AML-193 (cell line): ENCODE measurements around the gene IDH3G.
"Not testable (repeated sequence)": the region's sequence is repeated elsewhere in the genome, so short reads cannot be mapped to it uniquely, and the experiment has no call there.

Experiments
- DNase-seq, 2 experiments: peaks; one replicate each; lab custom pipeline; 2025; lab: John Stamatoyannopoulos, UW

The IDH3G gene

DNA sequence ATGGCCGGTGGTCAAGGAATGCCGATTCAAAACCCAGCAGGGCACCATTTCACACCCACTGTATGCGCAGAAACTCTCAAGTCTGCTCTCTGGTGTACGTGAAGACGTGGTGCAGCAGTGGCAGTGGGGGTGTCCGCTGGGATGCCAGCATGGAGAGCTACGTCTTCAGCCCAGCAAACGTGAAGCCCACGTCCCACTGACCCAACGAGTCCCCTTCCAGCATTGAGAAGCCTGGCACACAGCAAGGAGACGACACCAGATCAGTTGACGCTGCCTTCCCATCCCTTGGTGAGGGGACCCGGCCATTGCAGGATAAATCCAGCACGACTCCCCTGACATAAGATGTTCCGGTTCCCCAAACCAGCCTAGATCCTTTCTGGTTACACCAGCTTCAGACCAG is 32.3 kb downstream of the IDH3G start:
- DNase-seq: no peak

DNA sequence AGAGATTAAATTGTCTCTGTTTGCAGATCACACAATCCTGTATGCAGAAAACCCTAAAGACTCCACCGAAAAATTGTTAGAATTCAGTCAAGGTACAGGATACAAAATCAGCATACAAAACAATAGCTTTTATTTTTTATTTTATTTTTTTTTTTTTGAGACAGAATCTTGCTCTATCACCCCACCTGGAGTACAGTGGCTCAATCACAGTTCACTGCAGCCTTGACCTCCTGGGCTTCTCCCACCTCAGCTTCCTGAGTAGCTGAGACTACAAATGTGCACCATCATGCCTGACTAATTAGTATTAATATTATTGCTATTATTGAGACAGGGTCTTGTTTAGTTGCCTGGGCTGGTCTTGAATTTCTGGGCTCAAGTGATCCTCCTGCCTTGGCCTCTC is 39.0 kb downstream of the IDH3G start:
- no peak for DNase-seq

DNA sequence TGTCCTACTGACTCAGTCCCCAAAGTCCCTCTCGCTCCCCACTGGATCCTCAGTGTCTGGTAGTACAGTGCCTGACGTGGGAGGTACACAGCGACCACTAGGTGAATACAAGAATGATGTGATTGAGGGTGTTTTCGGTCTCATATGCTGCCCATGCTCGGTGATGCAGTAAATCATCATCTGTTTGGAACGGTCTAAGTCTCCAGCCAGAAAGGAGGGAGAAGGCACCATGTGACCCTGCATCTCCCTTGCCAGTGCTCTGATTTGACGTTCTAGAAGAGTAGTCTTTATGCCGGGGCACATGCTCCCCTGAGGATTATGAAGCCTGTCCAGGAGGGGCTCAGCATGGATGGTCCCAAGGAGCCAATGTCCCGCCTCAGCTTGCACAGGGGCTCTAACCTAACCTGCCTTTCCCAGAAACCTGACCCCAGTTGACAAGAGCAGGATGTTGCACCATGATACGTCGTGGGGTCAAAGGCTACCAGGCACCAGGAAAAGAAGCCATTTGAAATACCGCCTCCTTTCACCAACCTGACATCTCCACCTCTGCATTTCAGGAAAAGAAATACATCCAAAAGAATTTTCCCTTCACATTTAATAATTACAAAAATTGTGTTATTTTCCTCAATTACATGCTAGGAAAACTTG is 43.9 kb downstream of the IDH3G start:
- DNase-seq: no peak

DNA sequence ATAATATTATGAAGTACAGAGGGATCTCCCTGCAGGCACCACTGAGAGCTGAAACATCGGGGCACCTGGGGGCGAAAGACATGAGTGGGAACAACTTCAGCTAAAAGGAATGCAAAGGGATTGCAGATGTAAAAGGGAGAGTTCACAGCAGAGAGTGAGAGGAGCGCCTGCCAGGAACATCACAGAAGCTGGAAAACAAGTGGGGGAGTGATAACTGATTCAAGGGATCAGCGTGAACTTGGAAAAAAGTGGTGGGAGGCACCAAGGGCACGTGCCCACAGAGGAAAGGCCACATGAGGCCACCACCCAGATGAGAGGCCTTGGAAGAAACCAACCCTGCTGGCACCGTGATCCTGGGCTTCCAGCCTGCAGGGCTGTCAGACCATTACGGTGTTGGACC is 45.2 kb downstream of the IDH3G start:
- DNase-seq: not testable (repeated sequence)

DNA sequence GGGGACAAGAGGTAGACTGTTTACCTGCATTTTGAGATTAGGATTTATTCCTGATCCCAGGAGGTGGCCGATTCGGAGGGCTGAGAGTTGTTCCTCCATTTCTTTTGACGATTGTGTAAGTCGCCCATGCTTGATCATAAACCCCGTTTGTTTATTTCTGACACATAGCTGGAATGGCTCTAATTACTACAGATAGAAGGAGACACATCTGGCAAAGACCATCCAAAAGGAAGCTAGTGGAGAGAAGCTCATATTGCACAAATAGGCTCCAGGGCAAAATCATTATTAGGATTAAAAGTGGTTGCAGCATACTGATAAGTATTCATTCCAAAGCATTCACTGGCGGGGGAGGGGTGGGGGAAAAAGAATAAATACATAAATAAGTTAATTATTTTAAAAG is 47.2 kb downstream of the IDH3G start:
- DNase-seq: not testable (repeated sequence)

DNA sequence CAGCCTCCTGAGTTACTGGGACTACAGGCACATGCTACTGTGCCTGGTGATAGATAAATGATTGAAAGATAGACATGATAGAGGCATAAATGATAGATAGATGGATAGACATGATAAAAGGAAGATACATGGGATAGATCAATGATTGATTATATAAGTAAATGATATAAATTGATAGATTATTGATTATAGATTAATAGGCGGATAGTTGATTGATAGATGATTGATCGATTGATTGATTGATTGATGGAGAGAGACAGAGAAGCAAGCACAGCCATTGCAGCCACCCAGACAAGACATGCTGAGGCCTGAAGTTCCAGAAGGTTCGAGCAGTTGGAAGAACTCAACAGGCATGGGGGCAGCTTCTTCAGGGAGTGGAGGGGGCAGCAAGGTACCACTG is 47.8 kb downstream of the IDH3G start:
- DNase-seq: no peak

DNA sequence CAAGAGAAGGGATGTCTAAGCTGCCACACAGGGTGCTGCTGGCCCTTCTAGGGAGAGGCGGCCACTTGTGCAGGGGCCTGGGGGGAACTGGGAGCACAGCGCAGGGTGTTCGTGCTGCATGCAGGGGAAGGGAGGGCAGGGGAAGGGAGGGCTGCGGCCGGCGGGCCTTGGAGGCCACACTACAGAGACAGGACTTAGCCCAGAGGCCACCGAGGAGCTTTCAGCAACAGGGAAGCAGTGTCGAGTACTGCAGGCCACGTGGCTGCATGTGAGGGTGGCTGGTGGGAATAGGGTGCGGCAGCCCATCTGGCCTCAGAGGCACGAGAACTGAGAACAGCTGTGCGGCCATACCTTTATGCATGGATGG is 49.1 kb downstream of the IDH3G start:
- not testable (repeated sequence) for DNase-seq

DNA sequence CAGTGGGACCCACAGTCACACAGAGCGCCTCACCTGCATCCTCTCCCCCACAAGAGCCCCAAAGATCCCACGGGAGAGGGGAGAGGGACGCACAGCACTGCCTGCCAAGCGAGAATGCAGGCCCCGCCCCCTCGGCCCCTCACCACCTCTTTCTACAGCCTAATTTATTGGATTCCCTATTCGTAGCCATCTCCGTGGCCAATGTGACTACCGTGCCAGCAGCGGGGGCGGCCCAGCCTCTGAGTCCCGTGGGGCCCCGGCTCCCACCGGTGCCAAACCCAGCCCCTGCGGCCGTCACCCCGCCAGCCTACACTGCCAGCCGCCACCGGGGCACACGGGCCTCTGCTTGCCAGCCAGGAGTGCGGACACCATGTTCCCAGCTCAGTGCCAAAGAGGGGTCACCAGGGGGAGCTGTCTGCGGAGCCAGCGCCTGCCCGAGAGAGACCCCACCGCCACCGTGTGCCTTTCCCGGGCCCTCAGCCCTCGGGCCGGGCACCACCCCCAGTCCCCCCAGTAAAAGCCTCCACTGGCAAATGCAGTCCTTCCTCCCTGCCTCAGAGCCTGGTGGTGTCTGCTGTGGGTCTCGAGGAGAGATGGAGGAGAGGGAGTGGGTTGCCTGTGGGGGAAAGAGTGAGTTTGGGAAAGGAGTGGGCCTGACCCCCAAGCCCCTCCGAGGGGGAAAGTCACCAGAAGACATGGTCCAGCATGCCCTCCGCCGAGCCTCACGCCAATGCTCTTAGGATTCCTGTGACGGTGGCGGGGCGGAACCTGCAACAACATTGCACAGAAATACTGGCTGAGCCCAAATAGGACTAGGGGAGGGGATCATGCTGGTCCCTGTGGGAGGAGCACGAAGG is 49.7 kb downstream of the IDH3G start:
- no peak for DNase-seq

DNA sequence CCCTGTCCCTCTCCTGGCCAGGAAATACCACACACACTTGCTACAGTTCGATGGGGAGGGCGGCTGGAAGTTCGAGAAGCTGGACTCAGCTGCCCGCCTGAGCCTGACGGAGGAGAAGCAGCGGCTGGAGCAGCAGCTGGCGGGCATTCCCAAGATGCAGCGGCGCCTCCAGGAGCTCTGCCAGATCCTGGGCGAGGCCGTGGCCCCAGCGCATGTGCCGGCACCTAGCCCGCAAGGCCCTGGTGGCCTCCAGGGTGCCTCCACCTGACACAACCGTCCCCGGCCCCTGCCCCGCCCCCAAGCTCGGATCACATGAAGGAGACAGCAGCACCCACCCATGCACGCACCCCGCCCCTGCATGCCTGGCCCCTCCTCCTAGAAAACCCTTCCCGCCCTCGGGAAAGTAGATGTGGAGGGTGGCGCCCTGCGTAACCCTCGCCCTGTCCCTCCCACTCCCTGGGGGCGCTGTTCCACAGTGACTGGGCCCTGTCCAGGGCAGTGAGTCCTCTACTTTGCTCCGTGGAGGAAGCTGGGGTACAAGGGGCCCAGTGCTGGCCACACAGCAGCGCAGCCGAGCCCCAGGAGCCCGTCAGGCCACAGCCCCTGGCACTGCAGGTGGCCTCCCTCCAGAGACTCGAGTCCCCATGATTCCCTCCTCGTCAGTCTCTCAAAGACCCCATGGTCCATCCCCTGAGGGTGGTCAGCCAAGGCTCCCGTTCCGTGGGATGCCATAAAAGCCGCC is 50.5 kb downstream of the IDH3G start:
- DNase-seq: not testable (repeated sequence)

DNA sequence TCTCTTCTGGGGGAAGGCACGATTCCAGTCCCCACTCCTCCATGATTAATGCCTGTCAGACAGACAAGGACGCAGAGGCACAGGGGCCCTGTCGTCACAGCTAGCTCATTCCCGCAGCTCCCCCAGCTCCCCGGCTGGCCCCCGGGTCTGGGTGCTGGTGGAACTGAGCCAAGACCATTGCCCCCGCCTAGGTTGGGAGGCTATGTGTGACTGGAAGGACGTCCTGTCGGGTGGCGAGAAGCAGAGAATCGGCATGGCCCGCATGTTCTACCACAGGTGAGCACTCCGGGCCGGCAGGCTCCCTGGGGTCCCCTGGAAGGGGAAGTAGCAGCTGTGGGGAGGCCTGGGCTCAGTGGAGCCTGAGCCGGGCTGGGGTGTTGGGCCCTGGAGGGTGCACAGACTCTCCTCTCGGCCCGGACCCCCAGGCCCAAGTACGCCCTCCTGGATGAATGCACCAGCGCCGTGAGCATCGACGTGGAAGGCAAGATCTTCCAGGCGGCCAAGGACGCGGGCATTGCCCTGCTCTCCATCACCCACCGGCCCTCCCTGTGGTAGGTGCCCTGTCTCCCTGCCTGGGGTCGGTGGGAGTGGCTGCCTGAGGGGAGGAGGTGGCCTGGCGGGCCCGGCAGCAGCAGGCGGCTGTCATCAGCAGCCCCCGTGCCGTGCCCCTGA is 51.2 kb downstream of the IDH3G start:
- DNase-seq: not testable (repeated sequence)

DNA sequence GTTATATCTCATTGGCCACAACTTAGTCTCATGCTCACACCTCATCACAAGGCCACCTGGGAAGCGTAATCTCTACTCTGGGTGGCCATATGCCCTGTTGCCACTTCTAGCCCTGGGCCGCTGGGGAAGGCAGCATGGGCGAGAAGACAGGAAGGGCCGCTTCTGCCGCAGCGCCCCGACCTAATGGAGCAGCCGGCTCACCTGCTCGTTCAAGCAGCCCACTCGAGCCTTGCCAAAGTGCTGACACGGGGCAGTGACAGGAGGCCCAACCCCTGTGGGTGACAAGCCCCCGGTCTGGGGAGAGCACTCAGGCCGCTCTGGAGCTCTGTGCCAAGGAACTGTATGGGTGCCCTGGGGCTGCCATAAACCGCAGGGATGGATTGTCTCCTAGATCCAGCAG is 52.1 kb downstream of the IDH3G start:
- DNase-seq: not testable (repeated sequence)

DNA sequence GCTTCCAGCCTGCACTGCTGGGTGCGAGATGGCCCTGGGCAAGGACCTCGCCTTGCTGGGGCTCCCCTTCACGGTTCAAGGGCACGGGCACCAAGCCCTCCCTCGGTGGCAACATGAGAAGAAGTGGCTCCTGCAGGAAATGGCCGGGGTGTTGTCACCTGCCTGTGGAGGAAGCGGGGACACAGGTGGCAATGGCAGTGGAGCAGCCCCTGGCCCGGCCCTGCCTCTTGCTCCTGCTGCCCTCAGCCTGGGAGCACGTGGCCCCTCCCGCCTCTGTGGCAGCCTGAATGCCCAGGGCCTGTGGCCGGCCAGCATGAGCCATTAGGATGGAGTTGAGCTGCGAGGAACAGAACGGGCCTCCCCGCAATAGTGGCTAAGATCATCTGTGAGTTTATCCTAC is 52.7 kb downstream of the IDH3G start:
- DNase-seq: no peak

DNA sequence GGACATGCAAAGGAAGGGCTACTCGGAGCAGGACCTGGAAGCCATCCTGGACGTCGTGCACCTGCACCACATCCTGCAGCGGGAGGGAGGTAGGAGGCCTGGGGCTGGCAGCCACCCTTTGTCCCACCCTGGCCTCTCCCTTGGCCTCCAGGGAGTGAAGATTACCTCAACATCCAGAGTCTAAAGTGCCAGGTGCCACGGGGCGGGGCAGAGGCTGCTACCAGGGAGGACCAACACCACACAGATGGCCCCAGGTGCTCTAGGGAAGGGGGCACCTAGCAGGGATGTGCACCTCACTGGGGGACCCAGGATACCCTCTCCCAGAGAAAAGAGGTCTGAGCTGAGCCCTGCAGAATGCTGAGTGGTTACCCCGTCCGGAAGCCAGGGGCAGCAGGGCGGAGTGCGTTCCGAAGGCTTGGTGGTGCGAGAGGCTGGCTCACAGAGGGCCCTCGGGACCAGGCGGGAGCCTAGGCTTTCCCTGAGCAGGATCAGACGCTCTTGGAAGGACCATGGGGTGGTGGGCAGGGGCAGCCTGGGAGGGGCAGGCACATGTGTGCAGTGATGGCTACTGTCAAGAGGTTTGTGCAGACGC is 53.4 kb downstream of the IDH3G start:
- no peak for DNase-seq

DNA sequence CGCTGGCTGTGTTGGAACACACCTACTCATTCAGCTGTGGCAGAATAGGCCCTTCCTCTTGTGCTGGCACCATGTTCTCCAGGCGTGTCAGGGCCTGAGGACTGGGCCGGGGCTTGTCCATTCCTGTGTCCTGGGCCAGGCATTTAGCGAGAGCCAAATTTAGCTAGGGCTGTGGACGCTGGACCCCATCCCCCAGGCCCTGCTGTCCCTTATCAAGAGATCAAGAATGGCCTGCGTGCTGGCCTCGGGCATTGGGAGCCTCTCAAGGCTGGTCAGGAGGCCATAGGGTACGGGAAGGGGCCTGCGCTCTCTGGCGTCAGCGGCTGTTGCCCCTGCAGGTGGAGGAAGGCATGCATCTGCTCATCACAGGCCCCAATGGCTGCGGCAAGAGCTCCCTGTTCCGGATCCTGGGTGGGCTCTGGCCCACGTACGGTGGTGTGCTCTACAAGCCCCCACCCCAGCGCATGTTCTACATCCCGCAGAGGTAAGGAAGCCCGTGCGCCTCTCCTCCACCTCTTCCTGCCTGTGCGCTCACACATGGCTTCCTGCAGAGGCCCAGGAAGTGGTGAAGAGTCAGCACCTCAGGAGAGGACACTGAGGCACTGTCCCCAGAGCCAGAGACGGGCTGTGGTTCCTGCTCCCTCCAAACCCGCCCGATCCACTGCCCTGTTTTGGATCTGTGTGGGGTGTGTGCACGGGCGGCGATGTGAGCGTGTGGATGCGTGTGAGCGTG is 54.3 kb downstream of the IDH3G start:
- no peak for DNase-seq

DNA sequence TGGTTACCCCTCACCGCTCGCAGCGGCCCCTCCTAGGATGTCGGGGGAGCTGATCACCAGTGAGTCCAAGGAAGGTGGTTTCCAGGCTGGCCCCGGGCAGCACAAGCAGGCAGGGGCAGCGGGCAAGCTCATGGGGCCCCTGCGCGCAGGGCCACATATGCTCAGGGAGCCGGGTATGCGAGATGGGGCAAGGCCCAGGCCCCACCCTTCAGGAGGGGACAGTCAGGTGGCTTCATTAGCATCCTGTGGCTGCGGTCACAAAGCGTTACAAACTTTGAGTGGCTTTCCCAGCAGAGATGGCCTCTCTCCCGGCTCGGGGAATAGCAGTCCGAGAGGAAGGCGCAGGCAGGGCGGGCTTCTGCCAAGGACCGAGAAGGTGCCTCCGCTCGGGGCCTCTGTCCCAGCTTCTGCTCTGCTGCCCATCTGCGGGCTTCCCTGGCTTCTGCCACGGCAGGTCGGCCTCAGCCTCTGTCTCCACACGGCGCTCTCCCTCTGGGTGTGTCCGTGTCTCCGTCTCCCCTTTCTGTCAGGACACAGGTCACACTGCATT is 56.0 kb downstream of the IDH3G start:
- no peak for DNase-seq

DNA sequence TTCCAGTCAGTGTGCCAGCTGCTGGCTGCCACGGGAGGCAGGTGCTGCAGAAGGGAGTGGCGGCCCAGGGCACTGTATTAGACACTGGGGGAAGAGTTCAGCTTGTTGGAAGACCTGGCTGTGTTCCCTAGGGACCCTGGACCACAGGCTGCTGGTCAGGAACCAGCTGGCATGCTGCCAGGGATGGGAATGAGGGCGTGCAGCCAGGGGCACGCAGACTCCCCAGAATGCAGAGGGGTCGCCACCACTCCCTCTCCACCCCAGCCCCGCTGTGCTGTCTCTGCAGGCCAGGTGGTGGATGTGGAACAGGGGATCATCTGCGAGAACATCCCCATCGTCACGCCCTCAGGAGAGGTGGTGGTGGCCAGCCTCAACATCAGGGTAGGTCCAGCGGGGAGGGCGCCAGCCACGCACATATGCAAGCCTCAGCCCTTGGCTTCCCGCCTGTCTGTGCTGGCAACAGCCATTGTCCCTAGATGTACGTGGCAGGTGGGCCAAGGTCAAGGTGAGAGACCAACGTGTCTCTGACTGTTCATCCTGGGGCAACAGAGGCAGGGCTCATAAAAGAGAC is 57.2 kb downstream of the IDH3G start:
- no peak for DNase-seq

DNA sequence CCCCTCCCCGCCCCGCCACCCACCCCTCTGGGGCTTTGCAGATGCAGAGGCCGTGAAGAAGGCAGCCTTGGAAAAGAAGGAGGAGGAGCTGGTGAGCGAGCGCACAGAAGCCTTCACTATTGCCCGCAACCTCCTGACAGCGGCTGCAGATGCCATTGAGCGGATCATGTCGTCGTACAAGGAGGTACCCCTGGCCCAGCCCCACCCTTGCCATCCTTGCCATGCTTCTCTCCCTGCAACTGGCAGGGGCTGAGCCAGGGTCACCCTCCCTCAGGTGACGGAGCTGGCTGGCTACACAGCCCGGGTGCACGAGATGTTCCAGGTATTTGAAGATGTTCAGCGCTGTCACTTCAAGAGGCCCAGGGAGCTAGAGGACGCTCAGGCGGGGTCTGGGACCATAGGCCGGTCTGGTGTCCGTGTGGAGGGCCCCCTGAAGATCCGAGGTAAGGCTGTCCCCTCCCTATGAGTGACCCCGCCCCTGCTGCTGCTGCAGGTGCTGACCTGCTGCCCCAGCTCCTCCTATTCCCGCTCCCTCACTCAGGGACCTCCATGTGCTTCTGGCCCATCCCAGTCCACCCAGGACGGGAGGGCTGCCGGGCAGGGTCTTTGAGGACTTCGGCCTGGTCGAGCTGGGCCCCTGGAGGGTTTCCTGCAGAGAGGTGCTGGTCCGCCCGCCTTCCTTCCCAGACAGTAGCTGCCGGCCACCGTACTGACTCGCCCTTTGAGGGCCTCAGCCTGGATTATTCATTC is 57.9 kb downstream of the IDH3G start:
- no peak for DNase-seq
